H1 (cell line): Measurements from ENCODE around the gene PLCL1. TPM values are rescaled to one million over a fixed set of nuclear protein-coding genes. Genes with fewer than 3 reads are reported as not detected.

Source experiments
- CTCF ChIA-PET: fragments of 300-600 bp; sonication (Branson Sonifier 250); formaldehyde crosslinking; loops from one replicate; lab custom pipeline; 2021; ENCODE audit not compliant: partially characterized antibody; lab: Charles Lee
- POLR2A ChIA-PET: fragments of 300-600 bp; sonication (Branson Sonifier 250); formaldehyde crosslinking; loops from one replicate; lab custom pipeline; 2021; ENCODE audit warnings: inconsistent platforms; ENCODE audit not compliant: partially characterized antibody; lab: Charles Lee
- DNase-seq, 2 experiments: peaks; one replicate each; pipeline versions ENCODE4 v3.0.0 to v3.0.0-alpha.2; 2010 to 2022; ENCODE audit warnings: low spot score in 2 of 2, low read depth in 1 of 2, mixed read lengths in 1 of 2
- FAIRE-seq: peaks from 2 replicates; lab custom pipeline; 2011; peaks lifted over from hg19 to GRCh38; lab: Jason Lieb, UNC
- H2AFZ ChIP-seq: 2 replicates; pipeline ENCODE4 v1.8.1; 2012; ENCODE audit warnings: low read length, inconsistent platforms
- H2AK5ac ChIP-seq: 2 replicates; pipeline ENCODE4 v1.6.1; 2013; ENCODE audit warnings: low read depth, low read length
- H2BK120ac ChIP-seq: replicated peaks from 2 replicates; pipeline ENCODE3; 2013; ENCODE audit warnings: low read depth, low read length, inconsistent platforms
- H2BK12ac ChIP-seq: 2 replicates; pipeline ENCODE4 v1.6.1; 2013; ENCODE audit warnings: low read depth, low read length
- H2BK15ac ChIP-seq: 2 replicates; pipeline ENCODE4 v1.6.1; 2013; ENCODE audit warnings: low read length
- H2BK20ac ChIP-seq: 2 replicates; pipeline ENCODE4 v1.6.1; 2013; ENCODE audit warnings: low read length
- H2BK5ac ChIP-seq: 2 replicates; pipeline ENCODE4 v1.6.1; 2013; ENCODE audit warnings: low read depth, low read length
- H3K14ac ChIP-seq: 2 replicates; pipeline ENCODE4 v1.6.1; 2013; ENCODE audit warnings: inconsistent platforms; ENCODE audit not compliant: insufficient read length
- H3K18ac ChIP-seq: 2 replicates; pipeline ENCODE4 v1.6.1; 2013; ENCODE audit warnings: low read length; ENCODE audit errors: extremely low read depth
- H3K23ac ChIP-seq: 2 replicates; pipeline ENCODE4 v1.6.1; 2013; ENCODE audit warnings: inconsistent platforms; ENCODE audit not compliant: insufficient read length
- H3K23me2 ChIP-seq: 2 replicates; pipeline ENCODE4 v1.6.1; 2013; ENCODE audit warnings: low read depth, low read length
- H3K27ac ChIP-seq: 2 replicates; pipeline ENCODE4 v1.6.1; 2011; ENCODE audit warnings: low read depth, low read length, inconsistent platforms
- H3K27me3 ChIP-seq, 4 experiments: replicated peaks in 1 of 4; 1 replicate in 1 of 4; 2 replicates in 3 of 4; pipeline versions ENCODE4 v1.6.1 to v1.8.1; 2011 to 2013; ENCODE audit warnings: low read length in 3 of 4, mild to moderate bottlenecking in 3 of 4, inconsistent platforms in 2 of 4, mixed read lengths in 2 of 4, moderate library complexity in 1 of 4; ENCODE audit not compliant: control insufficient read depth in 3 of 4, insufficient read depth in 3 of 4; ENCODE audit errors: extremely low read depth in 1 of 4
- H3K36me3 ChIP-seq, 4 experiments: 2 replicates each; pipeline versions ENCODE4 v1.6.1 to v1.8.1; 2011 to 2013; ENCODE audit warnings: mild to moderate bottlenecking in 4 of 4, low read length in 3 of 4, moderate library complexity in 2 of 4, control low read depth in 1 of 4, inconsistent platforms in 1 of 4; ENCODE audit not compliant: insufficient read depth in 4 of 4, control insufficient read depth in 2 of 4
- H3K4ac ChIP-seq: replicated peaks from 2 replicates; pipeline ENCODE3; 2013; ENCODE audit warnings: low read length, low read depth, mixed read lengths, inconsistent platforms; ENCODE audit not compliant: insufficient read length
- H3K4me1 ChIP-seq, 4 experiments: replicated peaks in 1 of 4; 1 replicate in 1 of 4; 2 replicates in 3 of 4; pipeline versions ENCODE4 v1.6.1 to v1.8.1; 2011 to 2013; ENCODE audit warnings: low read length in 3 of 4, inconsistent platforms in 2 of 4, mixed read lengths in 1 of 4; ENCODE audit not compliant: insufficient read depth in 4 of 4, control insufficient read depth in 3 of 4
- H3K4me2 ChIP-seq, 2 experiments: 2 replicates each; pipeline versions ENCODE4 v1.6.1 to v1.8.1; 2011 to 2013; ENCODE audit warnings: low read depth in 2 of 2, low read length in 2 of 2, control low read depth in 1 of 2, inconsistent platforms in 1 of 2, mild to moderate bottlenecking in 1 of 2; ENCODE audit not compliant: insufficient read depth in 1 of 2
- H3K4me3 ChIP-seq, 4 experiments: fragments of 200-600, 300-600 bp in 1 of 4; sonication (generic), shearing (Covaris generic), sonication (Bioruptor Twin) in 1 of 4; 2 replicates each; pipeline versions ENCODE4 v1.5.1 to v1.8.1; 2011 to 2016; ENCODE audit warnings: low read length in 4 of 4, low read depth in 3 of 4, control low read depth in 2 of 4, inconsistent platforms in 2 of 4, mild to moderate bottlenecking in 2 of 4, mixed read lengths in 1 of 4, moderate library complexity in 1 of 4; ENCODE audit not compliant: insufficient read depth in 2 of 4; ENCODE audit errors: extremely low read depth in 1 of 4
- H3K56ac ChIP-seq: replicated peaks from 2 replicates; pipeline ENCODE3; 2013; ENCODE audit warnings: low read depth, mild to moderate bottlenecking, mixed read lengths, low read length, inconsistent platforms; ENCODE audit not compliant: insufficient read length
- H3K79me1 ChIP-seq: 2 replicates; pipeline ENCODE4 v1.6.1; 2013; ENCODE audit warnings: low read depth, low read length, control low read depth
- H3K79me2 ChIP-seq, 2 experiments: 2 replicates each; pipeline versions ENCODE4 v1.6.1 to v1.8.1; 2012 to 2013; ENCODE audit warnings: low read length in 2 of 2, mild to moderate bottlenecking in 2 of 2, inconsistent platforms in 1 of 2; ENCODE audit not compliant: insufficient read depth in 2 of 2, control insufficient read depth in 1 of 2
- H3K9ac ChIP-seq, 4 experiments: replicated peaks in 1 of 4; 1 replicate in 1 of 4; 2 replicates in 3 of 4; pipeline versions ENCODE4 v1.6.1 to v1.8.1; 2011 to 2013; ENCODE audit warnings: low read depth in 3 of 4, low read length in 3 of 4, control low read depth in 2 of 4, mild to moderate bottlenecking in 2 of 4, moderate library complexity in 2 of 4, inconsistent platforms in 1 of 4; ENCODE audit errors: extremely low read depth in 1 of 4
- H3K9me3 ChIP-seq, 2 experiments: 2 replicates each; pipeline versions ENCODE4 v1.6.1 to v1.8.1; 2012 to 2013; ENCODE audit warnings: mild to moderate bottlenecking in 2 of 2, moderate library complexity in 2 of 2, control low read depth in 1 of 2, inconsistent platforms in 1 of 2, low read depth in 1 of 2, low read length in 1 of 2, mixed read lengths in 1 of 2; ENCODE audit not compliant: insufficient read depth in 2 of 2
- H4K20me1 ChIP-seq, 2 experiments: replicated peaks in 1 of 2; 2 replicates each; pipeline versions ENCODE3 to v1.8.1; 2011 to 2013; ENCODE audit warnings: inconsistent platforms in 2 of 2, low read length in 2 of 2, mild to moderate bottlenecking in 1 of 2; ENCODE audit not compliant: insufficient read depth in 2 of 2, control insufficient read depth in 1 of 2
- H4K5ac ChIP-seq: 2 replicates; pipeline ENCODE4 v1.6.1; 2013; ENCODE audit warnings: low read length, low read depth, mixed read lengths, inconsistent platforms; ENCODE audit not compliant: insufficient read length
- H4K8ac ChIP-seq: 2 replicates; pipeline ENCODE4 v1.8.0; 2013; ENCODE audit warnings: mild to moderate bottlenecking, moderate library complexity, low read length, inconsistent platforms; ENCODE audit not compliant: insufficient read depth; ENCODE audit errors: extremely low read depth
- H4K91ac ChIP-seq: replicated peaks from 2 replicates; pipeline ENCODE3; 2013; ENCODE audit warnings: low read length, mixed read lengths, inconsistent platforms; ENCODE audit not compliant: insufficient read length
- NRF1 ChIP-seq: IDR thresholded peaks from 2 replicates; pipeline ENCODE4 v1.6.1; 2011; ENCODE audit warnings: mild to moderate bottlenecking, low read depth, low read length, improper control_type of control experiment
- SAP30 ChIP-seq: fragments of 300-600 bp; sonication (generic); IDR thresholded peaks from 2 replicates; pipeline ENCODE4 v1.7.1; 2012; ENCODE audit warnings: low read length, moderate library complexity, mild to moderate bottlenecking, inconsistent platforms; ENCODE audit not compliant: insufficient read depth, insufficient replicate concordance
- polyA plus RNA-seq, 7 experiments: library from polyadenylated mRNA; depleted of rRNA in 3 of 7; stranded (reverse) in 5 of 7; unstranded in 2 of 7; fragments of >200 nt in 5 of 7; fragments of 200-250 nt in 2 of 7; gene quantifications; 1 replicate in 5 of 7; 2 replicates in 1 of 7; 4 replicates in 1 of 7; pipeline versions ENCODE4 v1.2.1 to v1.2.3, GENCODE V29; 2011 to 2013; ENCODE audit warnings: missing spikeins in 2 of 7, mixed read lengths in 2 of 7
- total RNA-seq: library from RNA; stranded (reverse); fragmentation: NEBNext Ultra II Directional; extraction: Animal tissue kit (Norgen Biotek cat#: 25700); gene quantifications from 2 replicates; pipeline ENCODE4 v1.2.1, GENCODE V29; 2021

The PLCL1 gene
- total and polyA plus RNA-seq, 2 of the 8 experiments (the other 6 are each of a cell fraction or from before 2014, with no cell fraction given): not detected

- Histone ChIP-seq H3K4me3 (no peak overlapping the region), H3K9me3 (no peaks in the 10 kb centered on the region; a peak in 1 of 4 replicates), H3K4me2 (no peak overlapping the region), H2BK12ac (no peak overlapping the region), H3K36me3 (no peaks in the 10 kb centered on the region), H3K27ac (no peak overlapping the region), H3K23me2 (no peaks in the 10 kb centered on the region; the same call in 1 of the 2 replicates), H2BK20ac (no peak overlapping the region), H3K4ac (no peak overlapping the region), H3K79me1 (no peaks in the 10 kb centered on the region), H3K4me1 (no peaks in the 10 kb centered on the region), H2AK5ac (no peak overlapping the region), H3K14ac (no peak overlapping the region), H4K91ac (no peak overlapping the region), H2BK120ac (no peak overlapping the region), H4K5ac (no peak overlapping the region), H2AFZ (no peak overlapping the region), H3K56ac (no peak overlapping the region), H3K79me2 (no peaks in the 10 kb centered on the region), H4K8ac (no peak overlapping the region), H3K23ac (no peak overlapping the region), H3K9ac (no peak overlapping the region), H4K20me1 (no peaks in the 10 kb centered on the region), H3K27me3 (no peaks in the 10 kb centered on the region), H2BK15ac (no peak overlapping the region), H3K18ac (no peak overlapping the region), H2BK5ac (no peak overlapping the region)
- ChIA-PET POLR2A (no interaction called here), CTCF (interaction anchor here (0.5 to 1.3 kb wide), 4 partner anchors 11 to 370 kb away, joined by 3 to 4 read pairs (median 3); no protein-coding TSS in a partner anchor)
- DNase-seq: no peak
- TF ChIP-seq NRF1: no peak
- no peak for TF ChIP-seq SAP30
- FAIRE-seq: no peak
Measured at GRCh38 chr2:197925976-197926375, 121.6 kb downstream of the PLCL1 start.
